GM12878 (cell line): ENCODE results near the gene CCDC85A. TPM values are rescaled to one million over a fixed set of nuclear protein-coding genes. Genes with fewer than 3 reads are reported as not detected.
"Not testable (repeated sequence)": the region's sequence is repeated elsewhere in the genome, so short reads cannot be mapped to it uniquely, and the experiment has no call there.

Experiments
- ATAC-seq: fragments of 200-7000 bp; cut with Tn5 transposase; 3 replicates; pipeline ENCODE4 v1.9.1; 2020; ENCODE audit warnings: mild to moderate bottlenecking, moderate library complexity
- BruUV-seq: library from RNA; stranded (reverse); fragments of 400-500 nt; replicated peaks from 2 replicates; lab custom pipeline; 2021; lab: Mats Ljungman, UMichigan
- CTCF ChIA-PET: fragments of 300-600 bp; sonication (Branson Sonifier 250); formaldehyde crosslinking; extraction: SDS; loops from one replicate; lab custom pipeline; 2021; ENCODE audit warnings: inconsistent platforms; lab: Yijun Ruan, JAX
- POLR2A ChIA-PET: fragments of 350-600 bp; formaldehyde crosslinking; extraction: SDS; loops from one replicate; lab custom pipeline; 2021; ENCODE audit warnings: inconsistent platforms; lab: Charles Lee
- RAD21 ChIA-PET: fragments of 300-600 bp; sonication (Branson Sonifier 250); formaldehyde crosslinking; loops from one replicate; lab custom pipeline; 2023; ENCODE audit warnings: antibody characterized with exemption; ENCODE audit not compliant: unreplicated experiment; lab: Charles Lee
- SMC1A ChIA-PET: fragments of 300-600 bp; sonication (Branson Sonifier 250); formaldehyde crosslinking; loops from one replicate; lab custom pipeline; 2023; ENCODE audit not compliant: unreplicated experiment, uncharacterized antibody; lab: Charles Lee
- DNase-seq: peaks from one replicate; pipeline ENCODE4 v3.0.0-alpha.2; 2011; ENCODE audit warnings: low read depth, low spot score
- FAIRE-seq: peaks from 3 replicates; lab custom pipeline; 2011; peaks lifted over from hg19 to GRCh38; lab: Jason Lieb, UNC
- H2AFZ ChIP-seq: 2 replicates; pipeline ENCODE4 v1.6.0; 2011; ENCODE audit warnings: low read depth, low read length, control low read depth; ENCODE audit not compliant: control insufficient read depth
- H3K27ac ChIP-seq: 2 replicates; pipeline ENCODE4 v1.5.1; 2011; ENCODE audit warnings: control low read depth; ENCODE audit not compliant: control insufficient read depth, insufficient read depth
- H3K27me3 ChIP-seq, 2 experiments: replicated peaks in 1 of 2; 2 replicates each; pipeline versions ENCODE4 v1.6.0 to v1.6.1; 2011; ENCODE audit warnings: low read length in 1 of 2; ENCODE audit not compliant: control insufficient read depth in 2 of 2, insufficient read depth in 2 of 2
- H3K36me3 ChIP-seq, 2 experiments: 2 replicates each; pipeline ENCODE4 v1.5.1; 2011; ENCODE audit warnings: low read length in 1 of 2; ENCODE audit not compliant: control insufficient read depth in 2 of 2, insufficient read depth in 2 of 2
- H3K4me1 ChIP-seq: 2 replicates; pipeline ENCODE4 v1.6.1; 2011; ENCODE audit warnings: mild to moderate bottlenecking, low read length, moderate library complexity, mixed read lengths; ENCODE audit not compliant: control insufficient read depth, insufficient read depth
- H3K4me2 ChIP-seq: 2 replicates; pipeline ENCODE4 v1.6.0; 2011; ENCODE audit warnings: control low read depth; ENCODE audit not compliant: control insufficient read depth, insufficient read depth
- H3K4me3 ChIP-seq: fragments of 200-600 bp; sonication (generic); 2 replicates; pipeline ENCODE4 v1.5.1; 2016
- H3K79me2 ChIP-seq: 2 replicates; pipeline ENCODE4 v1.6.0; 2011; ENCODE audit warnings: low read length; ENCODE audit not compliant: control insufficient read depth, insufficient read depth
- H3K9ac ChIP-seq: 2 replicates; pipeline ENCODE4 v1.8.0; 2011; ENCODE audit warnings: low read length, control low read depth, mixed read lengths; ENCODE audit not compliant: control insufficient read depth, insufficient read depth
- H3K9me3 ChIP-seq: replicated peaks from 3 replicates; pipeline ENCODE4 v1.5.1; 2011; ENCODE audit warnings: mild to moderate bottlenecking, low read length; ENCODE audit not compliant: control insufficient read depth, insufficient read depth
- H4K20me1 ChIP-seq: 2 replicates; pipeline ENCODE4 v1.6.0; 2011; ENCODE audit not compliant: control insufficient read depth, insufficient read depth
- BMI1 ChIP-seq: fragments of 450-650 bp; IDR thresholded peaks from 2 replicates; pipeline ENCODE4 v1.6.1; 2016; ENCODE audit warnings: mild to moderate bottlenecking, moderate library complexity, borderline replicate concordance
- CBFB ChIP-seq: IDR thresholded peaks from 2 replicates; pipeline ENCODE4 v1.6.1; 2016; ENCODE audit warnings: antibody characterized with exemption, low read depth
- DPF2 ChIP-seq: fragments of 450-650 bp; IDR thresholded peaks from 2 replicates; pipeline ENCODE4 v1.6.1; 2017; ENCODE audit warnings: mild to moderate bottlenecking
- MTA2 ChIP-seq: fragments of 450-650 bp; IDR thresholded peaks from 2 replicates; pipeline ENCODE4 v1.6.1; 2016; ENCODE audit warnings: low read depth, mild to moderate bottlenecking, moderate library complexity
- NFXL1 ChIP-seq: fragments of 450-650 bp; IDR thresholded peaks from 2 replicates; pipeline ENCODE4 v1.6.1; 2017; ENCODE audit warnings: antibody characterized with exemption, mild to moderate bottlenecking, borderline replicate concordance
- POLR2AphosphoS2 ChIP-seq: IDR thresholded peaks from 2 replicates; pipeline ENCODE4 v1.6.1; 2011; ENCODE audit warnings: low read depth, mild to moderate bottlenecking, low read length, improper control_type of control experiment, moderate library complexity
- POLR2AphosphoS5 ChIP-seq: IDR thresholded peaks from 2 replicates; pipeline ENCODE4 v1.6.1; 2011; ENCODE audit warnings: mild to moderate bottlenecking, low read length, inconsistent platforms
- RELA ChIP-seq: fragments of 450-650 bp; IDR thresholded peaks from 2 replicates; pipeline ENCODE4 v1.8.0; 2014; ENCODE audit warnings: borderline replicate concordance; ENCODE audit not compliant: partially characterized antibody
- STAT1 ChIP-seq: fragments of 450-650 bp; conservative IDR thresholded peaks from 2 replicates; pipeline ENCODE4 v1.6.1; 2014; ENCODE audit warnings: antibody characterized with exemption, mild to moderate bottlenecking
- TCF7 ChIP-seq: IDR thresholded peaks from 2 replicates; pipeline ENCODE4 v1.6.1; 2014; ENCODE audit warnings: antibody characterized with exemption, borderline replicate concordance
- ZNF24 ChIP-seq: fragments of 450-650 bp; IDR thresholded peaks from 2 replicates; pipeline ENCODE4 v1.6.1; 2017; ENCODE audit warnings: antibody characterized with exemption, mild to moderate bottlenecking
- WGBS: methylation state at CpG from one replicate; pipeline ENCODE4 v1.1.6; 2016; ENCODE audit warnings: low lambda C conversion rate; ENCODE audit not compliant: insufficient replicate concordance, insufficient coverage; ENCODE audit errors: missing lambda C conversion rate; 5-methylcytosine and 5-hydroxymethylcytosine counted together
- in situ Hi-C: fragments of 300-500 bp; cut with MboI; formaldehyde crosslinking; loops from 9 replicates; pipeline ENCODE4 v1.14.3; 2018; ENCODE audit warnings: mixed read lengths
- intact Hi-C: fragments of 100-400 bp; cut with micrococcal nuclease; formaldehyde crosslinking; loops from one replicate; pipeline ENCODE4 v1.14.2; 2022; ENCODE audit not compliant: unreplicated experiment
- polyA plus RNA-seq, 11 experiments: library from polyadenylated mRNA; depleted of rRNA in 4 of 11; unstranded in 6 of 11; stranded (reverse) in 5 of 11; fragments of >200 nt; fragmentation: Nextera tagmentation in 4 of 11; fragmentation: Illumina TruSeq in 1 of 11; extraction: Ambion mirVana in 4 of 11; extraction: Trizol in 1 of 11; gene quantifications; 1 replicate in 1 of 11; 2 replicates in 10 of 11; pipeline versions ENCODE4 v1.2.1 to v1.2.3, GENCODE V29; 2011 to 2016; ENCODE audit warnings: inconsistent platforms in 2 of 11, missing spikeins in 2 of 11, low read depth in 1 of 11
- total RNA-seq, 4 experiments: library from RNA; depleted of rRNA in 3 of 4; stranded (reverse); fragments of >200 nt in 3 of 4; fragmentation: Illumina TruSeq in 1 of 4; extraction: Trizol in 1 of 4; gene quantifications; 2 replicates each; pipeline versions ENCODE4 v1.2.1 to v1.2.3, GENCODE V29; 2013 to 2021
- TF ChIP-seq, protein P1 (sequence below): IDR thresholded peaks from 2 replicates; pipeline ENCODE4 v1.6.1; 2011; ENCODE audit warnings: borderline replicate concordance, low read depth, mild to moderate bottlenecking, moderate library complexity, mixed read lengths, low read length; ENCODE audit not compliant: insufficient read depth; ENCODE audit errors: extremely low read length
- TF ChIP-seq, protein P2 (sequence below): fragments of 450-650 bp; IDR thresholded peaks from 2 replicates; pipeline ENCODE4 v1.6.1; 2018; ENCODE audit warnings: mild to moderate bottlenecking, low read depth, moderate library complexity; ENCODE audit not compliant: partially characterized antibody

CCDC85A gene
- total and polyA plus RNA-seq, 10 of the 15 experiments (the other 5 are each of a cell fraction or from before 2014, with no cell fraction given): 0.02 to 0.57 (median 0.04) TPM; not detected in 7

DNA sequence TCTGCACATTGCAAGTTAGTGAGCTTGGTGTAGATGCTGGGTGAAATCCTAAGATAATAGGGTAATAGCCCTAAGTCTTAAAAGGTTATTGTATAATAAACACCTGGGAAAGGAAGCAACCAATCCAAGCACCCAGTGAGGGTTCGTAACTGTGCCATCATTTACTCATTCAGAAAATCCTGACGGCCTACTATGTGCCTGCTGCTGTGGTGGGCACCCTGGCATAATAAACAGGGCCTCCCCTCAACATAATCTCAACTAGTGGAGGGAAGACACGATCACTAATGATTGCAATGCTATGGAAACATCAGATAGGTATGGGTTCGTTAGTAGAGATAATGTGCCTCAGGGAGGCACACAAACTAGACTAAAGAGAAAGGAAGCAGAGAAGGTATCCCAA lies 48.9 kb upstream of the CCDC85A start:
- ChIA-PET SMC1A (no interaction called here), CTCF (no interaction called here), POLR2A (no interaction called here), RAD21 (no interaction called here)
- H3K27ac ChIP-seq: no peak overlapping the region
- H3K36me3 ChIP-seq: no peaks in the 10 kb centered on the region
- H2AFZ ChIP-seq: no peak overlapping the region
- no peak overlapping the region for H3K4me2 ChIP-seq
- TF ChIP-seq POLR2AphosphoS5 (no peak), TCF7 (no peak), RELA (no peak), NFXL1 (no peak), CBFB (no peak), ZNF24 (no peak), POLR2AphosphoS2 (no peak), STAT1 (no peak), BMI1 (no peak), DPF2 (no peak), MTA2 (no peak)
- TF ChIP-seq, protein P1, sequence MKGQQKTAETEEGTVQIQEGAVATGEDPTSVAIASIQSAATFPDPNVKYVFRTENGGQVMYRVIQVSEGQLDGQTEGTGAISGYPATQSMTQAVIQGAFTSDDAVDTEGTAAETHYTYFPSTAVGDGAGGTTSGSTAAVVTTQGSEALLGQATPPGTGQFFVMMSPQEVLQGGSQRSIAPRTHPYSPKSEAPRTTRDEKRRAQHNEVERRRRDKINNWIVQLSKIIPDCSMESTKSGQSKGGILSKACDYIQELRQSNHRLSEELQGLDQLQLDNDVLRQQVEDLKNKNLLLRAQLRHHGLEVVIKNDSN: no peak
- TF ChIP-seq, protein P2, sequence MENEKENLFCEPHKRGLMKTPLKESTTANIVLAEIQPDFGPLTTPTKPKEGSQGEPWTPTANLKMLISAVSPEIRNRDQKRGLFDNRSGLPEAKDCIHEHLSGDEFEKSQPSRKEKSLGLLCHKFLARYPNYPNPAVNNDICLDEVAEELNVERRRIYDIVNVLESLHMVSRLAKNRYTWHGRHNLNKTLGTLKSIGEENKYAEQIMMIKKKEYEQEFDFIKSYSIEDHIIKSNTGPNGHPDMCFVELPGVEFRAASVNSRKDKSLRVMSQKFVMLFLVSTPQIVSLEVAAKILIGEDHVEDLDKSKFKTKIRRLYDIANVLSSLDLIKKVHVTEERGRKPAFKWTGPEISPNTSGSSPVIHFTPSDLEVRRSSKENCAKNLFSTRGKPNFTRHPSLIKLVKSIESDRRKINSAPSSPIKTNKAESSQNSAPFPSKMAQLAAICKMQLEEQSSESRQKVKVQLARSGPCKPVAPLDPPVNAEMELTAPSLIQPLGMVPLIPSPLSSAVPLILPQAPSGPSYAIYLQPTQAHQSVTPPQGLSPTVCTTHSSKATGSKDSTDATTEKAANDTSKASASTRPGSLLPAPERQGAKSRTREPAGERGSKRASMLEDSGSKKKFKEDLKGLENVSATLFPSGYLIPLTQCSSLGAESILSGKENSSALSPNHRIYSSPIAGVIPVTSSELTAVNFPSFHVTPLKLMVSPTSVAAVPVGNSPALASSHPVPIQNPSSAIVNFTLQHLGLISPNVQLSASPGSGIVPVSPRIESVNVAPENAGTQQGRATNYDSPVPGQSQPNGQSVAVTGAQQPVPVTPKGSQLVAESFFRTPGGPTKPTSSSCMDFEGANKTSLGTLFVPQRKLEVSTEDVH: no peak
- H3K9me3 ChIP-seq: no peaks in the 10 kb centered on the region
- DNase-seq: no peak
- H3K9ac ChIP-seq: no peak overlapping the region
- H4K20me1 ChIP-seq: no peaks in the 10 kb centered on the region
- intact Hi-C loops: no loop called here
- in situ Hi-C loops: loop anchor here (5.0 kb wide), 1 partner anchor 418 kb away; no protein-coding TSS in a partner anchor
- 17% methylated on average over 4 of the region's 4 CpGs for WGBS
- no peaks in the 10 kb centered on the region for H3K27me3 ChIP-seq
- ATAC-seq: no peak
- BruUV-seq: no TSS peak
- no peak overlapping the region for H3K4me3 ChIP-seq
- no peaks in the 10 kb centered on the region for H3K4me1 ChIP-seq
- FAIRE-seq: no peak
- H3K79me2 ChIP-seq: no peaks in the 10 kb centered on the region

DNA sequence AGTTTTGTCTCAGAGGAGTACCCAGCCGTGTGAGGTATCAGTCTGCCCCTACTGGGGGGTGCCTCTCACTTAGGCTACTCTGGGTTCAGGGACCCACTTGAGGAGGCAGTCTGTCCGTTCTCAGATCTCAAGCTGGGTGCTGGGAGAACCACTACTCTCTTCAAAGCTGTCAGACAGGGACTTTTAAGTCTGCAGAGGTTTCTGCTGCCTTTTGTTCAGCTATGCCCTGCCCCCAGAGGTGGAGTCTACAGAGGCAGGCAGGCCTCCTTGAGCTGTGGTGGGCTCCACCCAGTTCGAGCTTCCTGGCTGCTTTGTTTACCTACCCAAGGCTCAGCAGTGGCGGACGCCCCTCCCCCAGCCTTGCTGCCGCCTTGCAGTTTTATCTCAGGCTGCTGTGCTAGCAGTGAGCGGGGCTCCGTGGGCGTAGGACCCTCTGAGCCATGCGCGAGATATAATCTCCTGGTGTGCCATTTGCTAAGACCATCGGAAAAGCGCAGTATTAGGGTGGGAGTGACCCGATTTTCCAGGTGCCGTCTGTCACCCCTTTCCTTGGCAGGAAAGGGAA lies 41.2 kb upstream of the CCDC85A start:
- H3K4me1 ChIP-seq, H3K9me3 ChIP-seq, H3K36me3 ChIP-seq, FAIRE-seq, H4K20me1 ChIP-seq, in situ Hi-C loops, H3K27me3 ChIP-seq, H3K27ac ChIP-seq, SMC1A ChIA-PET, intact Hi-C loops, BruUV-seq, H2AFZ ChIP-seq, H3K9ac ChIP-seq, H3K4me3 ChIP-seq, ATAC-seq, H3K4me2 ChIP-seq, CTCF ChIA-PET, POLR2A ChIA-PET, DNase-seq, H3K79me2 ChIP-seq, RAD21 ChIA-PET: not testable (repeated sequence)
- WGBS: 48% methylated on average over 11 of the region's 15 CpGs
